Activated naive CD4-positive, alpha-beta T cell treated with anti-CD3 and anti-CD28 coated beads, Interleukin-2, amount 50 U/mL, for 24 hours (primary cell): ENCODE data around the gene HLA-DPA1.

Source experiments
- H3K27ac Mint-ChIP-seq: one replicate; pipeline ENCODE4 v1.8.0; 2021; ENCODE audit warnings: mild to moderate bottlenecking, mixed read lengths
- H3K27me3 Mint-ChIP-seq: one replicate; pipeline ENCODE4 v1.8.0; 2021; ENCODE audit warnings: mixed read lengths
- H3K36me3 Mint-ChIP-seq: one replicate; pipeline ENCODE4 v1.8.0; 2021; ENCODE audit warnings: mixed read lengths
- H3K4me1 Mint-ChIP-seq: one replicate; pipeline ENCODE4 v1.8.0; 2021; ENCODE audit warnings: mixed read lengths
- H3K4me3 Mint-ChIP-seq: one replicate; pipeline ENCODE4 v1.8.0; 2021; ENCODE audit warnings: mild to moderate bottlenecking, mixed read lengths
- H3K9me3 Mint-ChIP-seq: one replicate; pipeline ENCODE4 v1.8.0; 2021; ENCODE audit warnings: mixed read lengths

Gene HLA-DPA1

DNA sequence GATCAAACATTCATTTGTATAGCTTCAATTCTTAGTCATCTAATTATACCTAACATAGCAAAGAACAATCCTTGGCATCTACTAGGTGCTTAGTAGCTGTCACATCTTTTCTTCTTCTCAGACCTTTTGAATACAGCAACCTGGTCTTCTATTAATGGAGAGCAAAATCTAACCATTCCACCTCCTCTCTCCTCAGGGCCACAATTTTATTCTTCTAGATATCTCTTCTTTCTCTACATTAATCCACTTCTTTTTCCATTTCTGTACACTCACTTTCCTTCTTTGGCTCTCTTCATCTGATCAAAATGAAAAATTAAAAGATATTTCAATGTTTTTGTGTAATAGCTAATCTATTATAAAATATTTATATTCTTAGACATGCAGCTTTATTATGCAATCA lies 55.0 kb downstream of the HLA-DPA1 start:
- Mint-ChIP-seq H3K4me1 (peaks cover 39% of the 10 kb centered on the region), H3K36me3 (no peaks in the 10 kb centered on the region), H3K27ac (peak overlapping the region; percentile 19), H3K4me3 (peak overlapping the region; percentile 82), H3K9me3 (no peaks in the 10 kb centered on the region), H3K27me3 (peaks cover 2% of the 10 kb centered on the region)

DNA sequence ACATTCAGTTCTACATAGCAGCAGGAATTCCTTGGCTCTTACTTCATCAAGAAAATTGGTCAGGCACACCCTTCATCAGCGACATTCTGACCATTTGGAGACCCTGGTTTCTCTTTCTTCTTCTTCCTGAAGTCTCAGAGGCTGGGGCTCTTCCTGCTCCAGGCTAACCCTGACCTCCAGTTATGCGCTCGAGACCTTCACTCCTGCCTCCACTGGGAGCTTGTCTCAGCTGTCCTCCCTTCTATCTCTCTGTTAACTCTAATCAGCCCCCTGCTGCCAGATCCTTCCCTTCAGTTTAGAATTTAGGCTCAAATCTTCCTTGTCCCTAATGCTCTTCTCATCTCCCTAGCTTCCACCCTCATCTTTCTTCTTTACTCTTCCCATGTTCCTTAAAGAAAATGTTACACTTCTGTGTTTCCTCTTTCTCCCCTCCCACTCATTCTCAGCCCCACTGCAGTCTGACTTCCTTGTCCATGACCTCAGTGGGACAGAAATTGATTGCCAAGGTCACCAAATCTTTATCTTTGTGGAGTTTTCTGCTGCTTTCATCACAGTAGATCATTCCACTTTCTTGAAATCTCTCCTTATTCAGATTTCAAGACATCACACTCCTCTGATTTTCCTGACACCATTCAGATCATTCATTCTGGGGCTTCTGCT lies 55.6 kb downstream of the HLA-DPA1 start:
- Mint-ChIP-seq H3K27me3 (peaks cover 2% of the 10 kb centered on the region), H3K36me3 (no peaks in the 10 kb centered on the region), H3K27ac (peak overlapping the region; percentile 19), H3K4me1 (peaks cover 39% of the 10 kb centered on the region), H3K4me3 (peak overlapping the region; percentile 34), H3K9me3 (no peaks in the 10 kb centered on the region)

DNA sequence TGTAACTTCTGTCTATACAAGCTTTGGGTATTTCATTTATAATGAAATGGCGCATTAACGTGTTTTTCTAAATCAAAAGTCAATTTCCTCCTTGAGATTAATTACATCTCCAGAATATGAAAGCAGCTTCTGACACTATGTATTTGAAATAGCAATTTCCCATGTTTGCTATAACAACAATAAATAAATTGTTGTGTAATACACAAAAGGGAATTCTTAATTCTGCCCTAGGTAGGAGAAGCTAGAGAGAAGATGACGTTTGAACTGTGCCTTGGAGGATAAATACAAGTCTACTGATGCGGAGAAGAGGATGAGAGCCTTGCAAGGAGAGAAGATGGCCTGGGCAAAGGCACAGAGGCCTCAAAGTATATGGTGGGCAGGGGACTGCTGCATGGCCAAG lies 56.4 kb downstream of the HLA-DPA1 start:
- H3K4me3 Mint-ChIP-seq = no peak overlapping the region
- H3K9me3 Mint-ChIP-seq = no peaks in the 10 kb centered on the region
- peaks cover 2% of the 10 kb centered on the region for H3K27me3 Mint-ChIP-seq
- peaks cover 39% of the 10 kb centered on the region for H3K4me1 Mint-ChIP-seq
- H3K27ac Mint-ChIP-seq = no peak overlapping the region
- H3K36me3 Mint-ChIP-seq = no peaks in the 10 kb centered on the region

DNA sequence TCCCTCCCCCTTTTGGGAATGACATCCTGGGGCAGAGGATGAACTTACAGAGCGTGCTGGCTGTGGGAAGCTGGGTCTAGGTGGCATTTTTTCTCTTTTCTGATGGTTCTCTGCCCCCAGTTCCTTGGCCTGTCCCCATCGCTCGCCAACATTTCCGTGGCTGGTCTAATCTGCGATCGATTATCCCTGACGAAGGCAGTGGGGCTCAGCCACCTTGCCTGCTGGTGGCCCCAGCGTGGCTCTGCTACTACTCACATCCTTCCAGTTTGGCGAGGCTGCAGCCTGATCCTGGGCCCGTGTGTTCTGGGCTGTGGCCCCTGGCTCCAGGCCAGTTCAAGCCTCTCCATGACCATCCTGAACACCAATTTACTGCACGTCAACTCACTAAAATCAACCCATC lies 57.7 kb downstream of the HLA-DPA1 start:
- no peaks in the 10 kb centered on the region for H3K9me3 Mint-ChIP-seq
- H3K27ac Mint-ChIP-seq = no peak overlapping the region
- no peaks in the 10 kb centered on the region for H3K36me3 Mint-ChIP-seq
- H3K4me3 Mint-ChIP-seq = no peak overlapping the region
- peaks cover 2% of the 10 kb centered on the region for H3K27me3 Mint-ChIP-seq
- peaks cover 39% of the 10 kb centered on the region for H3K4me1 Mint-ChIP-seq

DNA sequence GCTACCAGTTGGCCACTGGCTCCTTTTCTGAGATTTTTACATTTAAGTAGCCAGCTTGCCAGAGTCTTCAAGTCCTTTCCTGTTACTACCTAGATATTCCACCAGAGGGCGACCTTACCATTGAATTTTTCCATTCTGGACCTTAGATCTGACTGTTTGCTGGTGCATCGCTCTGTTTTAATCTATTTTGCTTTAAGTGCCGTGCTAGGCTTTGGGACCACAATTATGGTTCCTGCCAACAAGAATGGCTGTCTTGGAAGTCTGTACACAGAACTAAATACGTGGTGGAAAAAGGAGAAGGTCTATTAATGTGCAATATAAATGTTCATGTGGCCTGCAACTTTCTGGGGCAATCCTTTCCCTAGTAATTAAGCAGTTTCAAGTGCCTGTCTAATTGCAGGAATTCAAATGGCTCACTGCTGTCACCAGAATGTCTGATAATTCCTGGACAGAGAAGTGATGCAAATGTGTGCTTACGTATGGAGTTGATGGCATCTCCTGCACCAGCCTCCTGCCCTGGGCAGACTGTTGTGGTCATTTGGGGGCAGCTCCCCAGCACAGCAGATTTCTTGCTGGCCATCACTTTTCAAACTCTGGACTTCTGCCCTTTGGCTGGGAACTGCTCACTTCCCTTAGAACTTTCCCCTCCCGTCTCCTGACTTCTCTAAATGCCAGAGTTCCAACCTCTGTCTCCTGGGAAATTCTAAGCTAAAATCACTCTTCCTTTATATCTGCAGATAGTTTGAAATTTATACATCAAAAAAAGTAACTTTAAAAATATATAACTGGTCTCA lies 58.4 kb downstream of the HLA-DPA1 start:
- Mint-ChIP-seq H3K4me1 (peaks cover 35% of the 10 kb centered on the region), H3K27ac (peak overlapping the region; percentile 65)

More for the DNA sequence above, 58.4 kb downstream of the HLA-DPA1 start:
- Mint-ChIP-seq H3K27me3 (peaks cover 2% of the 10 kb centered on the region), H3K36me3 (no peaks in the 10 kb centered on the region), H3K4me3 (no peak overlapping the region), H3K9me3 (no peaks in the 10 kb centered on the region)
